Medulla oblongata (tissue), 1 donor: ENCODE data around the gene SRSF11.

Source experiments
- DNase-seq: peaks from one replicate; pipeline ENCODE4 v3.0.0-alpha.2; 2015; ENCODE audit errors: extremely low spot score

The SRSF11 gene

GRCh38 chr1:70222716-70223235 is 1.6 kb downstream of the SRSF11 start:
- DNase-seq, result no peak

GRCh38 chr1:70224954-70225353 is 3.8 kb downstream of the SRSF11 start:
- no peak for DNase-seq

DNA sequence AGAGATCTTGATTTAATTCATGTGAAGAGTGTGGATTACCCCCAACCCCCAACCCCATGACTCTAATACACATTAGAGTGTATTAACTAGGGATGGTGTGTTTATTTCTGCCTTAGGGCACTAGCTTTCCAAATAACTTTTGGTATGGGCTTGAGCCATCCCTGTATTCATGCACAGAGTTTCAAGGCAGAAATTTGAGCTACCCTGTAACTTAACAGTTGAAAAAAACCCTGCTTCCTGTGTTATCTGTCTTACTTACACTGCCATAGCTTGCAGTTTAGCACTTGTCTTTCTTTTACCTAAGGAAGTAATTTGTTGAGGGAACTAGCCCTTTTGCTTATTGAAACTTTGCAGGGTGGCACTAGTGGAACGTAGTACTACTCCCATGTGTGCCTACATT is 6.3 kb downstream of the SRSF11 start:
- no peak for DNase-seq

DNA sequence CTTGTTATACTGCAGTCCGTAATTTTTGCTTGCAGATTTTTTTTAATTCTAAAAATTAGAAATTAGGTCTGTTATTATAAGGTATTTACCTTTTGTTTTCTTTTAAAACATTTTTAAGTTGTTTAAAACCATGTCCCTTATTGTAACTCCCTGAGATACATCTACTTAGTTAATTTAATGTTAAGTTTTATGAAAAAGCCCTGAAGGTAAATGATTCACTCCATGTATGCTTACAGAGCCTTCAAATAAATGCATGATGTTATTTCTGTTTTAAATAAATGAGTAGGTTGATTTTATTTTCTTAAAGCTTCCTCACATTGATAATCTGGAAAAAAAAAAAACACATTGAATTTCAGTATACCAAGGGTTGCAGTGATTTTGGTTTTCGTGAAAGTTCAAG is 7.5 kb downstream of the SRSF11 start:
- DNase-seq, result no peak

GRCh38 chr1:70231475-70231874 is 10.3 kb downstream of the SRSF11 start:
- DNase-seq, result no peak

GRCh38 chr1:70234733-70235132 is 13.6 kb downstream of the SRSF11 start:
- no peak for DNase-seq

DNA sequence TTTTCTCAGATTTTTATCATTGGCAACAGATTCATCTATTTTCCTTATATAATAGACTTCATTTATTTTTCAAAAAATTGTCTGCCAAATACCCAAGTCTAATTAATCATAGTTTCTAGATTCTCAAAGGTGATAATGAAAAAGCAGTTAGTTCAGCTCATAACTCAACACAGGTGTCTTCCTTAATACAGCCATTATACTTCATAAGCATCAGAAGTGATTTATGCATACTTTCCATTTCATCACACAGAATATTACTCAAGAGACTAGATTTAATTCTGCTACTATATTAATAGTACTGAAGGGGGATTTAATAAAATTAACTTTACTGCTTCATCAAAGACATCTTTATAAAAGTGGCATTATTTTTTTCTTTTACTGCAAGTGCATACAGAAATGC is 18.8 kb downstream of the SRSF11 start:
- no peak for DNase-seq

- DNase-seq, result no peak
Observed at GRCh38 chr1:70247122-70247521, 25.9 kb downstream of the SRSF11 start.

DNA sequence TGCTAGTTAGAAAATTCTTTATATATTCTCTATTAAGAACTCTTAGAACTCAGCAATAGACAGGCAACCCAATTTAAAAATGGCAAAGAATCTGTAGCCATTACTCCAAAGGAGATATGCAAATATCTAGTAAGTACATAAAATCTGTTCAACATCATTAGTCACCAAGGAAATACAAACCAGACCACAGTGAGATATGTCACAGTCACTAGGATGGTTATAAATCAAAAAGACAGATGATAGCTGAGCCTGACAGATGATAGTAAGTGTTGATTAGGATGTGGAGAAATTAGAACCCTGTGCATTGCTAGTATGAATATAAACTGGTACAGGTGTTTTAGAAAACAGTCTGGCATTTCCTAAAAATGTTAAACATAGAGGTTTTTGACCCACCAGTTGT is 26.6 kb downstream of the SRSF11 start:
- no peak for DNase-seq

- no peak for DNase-seq
Observed at GRCh38 chr1:70248729-70249128, 27.5 kb downstream of the SRSF11 start.

DNA sequence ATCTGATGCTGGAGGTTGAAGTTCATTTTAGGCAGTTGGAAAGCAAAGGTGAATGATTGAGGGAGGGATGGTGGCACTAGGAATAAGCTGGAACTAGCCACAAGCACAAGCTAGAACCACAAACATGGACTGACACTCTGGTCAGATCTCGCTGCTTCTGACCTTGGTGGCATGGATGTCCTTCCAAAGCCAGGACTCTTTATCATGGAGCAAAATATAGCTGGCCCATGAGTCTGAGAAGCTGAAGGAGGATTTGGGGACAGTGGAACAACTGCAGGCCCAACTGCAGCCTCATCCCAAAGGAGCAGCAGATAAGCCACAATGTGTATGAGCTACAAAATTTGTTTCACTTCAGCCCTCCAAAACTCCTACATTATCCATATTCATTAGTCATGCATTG is 35.5 kb downstream of the SRSF11 start:
- DNase-seq, result no peak

- DNase-seq, result no peak
Observed at GRCh38 chr1:70264839-70265238, 43.7 kb downstream of the SRSF11 start.

- no peak for DNase-seq
Observed at GRCh38 chr1:70265946-70266345, 44.8 kb downstream of the SRSF11 start.

GRCh38 chr1:70277875-70278274 is 56.7 kb downstream of the SRSF11 start:
- no peak for DNase-seq

DNA sequence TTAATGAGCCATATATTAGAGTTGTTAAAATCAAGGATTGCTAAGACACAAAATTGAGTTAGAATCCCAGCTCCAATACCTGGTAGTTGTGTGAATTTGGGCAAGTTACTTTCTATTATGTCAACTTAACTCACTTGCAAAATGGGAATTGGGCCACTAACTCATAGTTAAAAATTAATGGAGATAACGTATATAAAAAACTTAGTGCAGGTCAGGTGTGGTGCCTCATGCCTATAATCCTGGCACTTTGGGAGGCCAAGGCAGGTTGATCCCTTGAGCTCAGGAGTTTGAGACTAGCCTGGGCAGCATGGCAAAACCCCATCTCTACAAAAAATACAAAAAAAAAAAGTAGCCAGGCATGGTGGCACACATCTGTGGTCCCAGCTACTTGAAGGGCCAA is 57.5 kb downstream of the SRSF11 start:
- no peak for DNase-seq

GRCh38 chr1:70284366-70284765 is 63.2 kb downstream of the SRSF11 start:
- DNase-seq, result no peak

DNA sequence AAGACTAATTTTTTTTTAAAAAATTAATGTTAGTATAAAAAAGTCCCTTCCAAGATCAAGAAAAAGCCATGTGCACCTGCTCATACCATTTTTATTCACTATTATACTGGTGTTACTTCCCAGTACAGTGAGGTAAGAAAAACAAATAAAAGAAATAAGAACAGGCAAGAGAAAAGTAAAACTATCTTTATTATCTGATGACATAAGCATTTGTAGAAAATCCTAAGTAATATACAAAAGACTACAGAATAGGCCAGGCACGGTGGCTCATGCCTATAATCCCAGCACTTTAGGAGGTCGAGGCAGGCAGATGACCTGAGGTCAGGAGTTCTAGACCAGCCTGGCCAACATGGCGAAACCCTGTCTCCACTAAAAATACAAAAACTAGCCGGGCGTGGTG is 65.3 kb downstream of the SRSF11 start:
- no peak for DNase-seq

DNA sequence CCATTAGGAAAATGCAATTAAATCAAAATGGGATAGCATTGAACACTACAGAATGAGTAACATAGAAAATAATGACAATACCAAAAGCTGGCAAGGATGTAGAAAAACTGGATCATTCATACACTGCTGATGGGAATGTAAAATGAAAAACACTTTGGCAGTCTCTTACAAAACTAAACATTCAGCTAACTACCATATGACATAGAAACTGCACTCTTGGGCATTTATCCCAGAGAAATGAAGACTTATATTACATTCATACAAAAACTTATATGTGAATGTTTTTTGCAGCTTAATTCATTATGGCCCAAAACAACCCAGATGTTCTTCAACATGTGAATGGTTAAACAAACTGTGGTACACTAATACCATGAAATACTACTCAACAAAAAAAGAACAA is 67.0 kb downstream of the SRSF11 start:
- DNase-seq, result no peak

DNA sequence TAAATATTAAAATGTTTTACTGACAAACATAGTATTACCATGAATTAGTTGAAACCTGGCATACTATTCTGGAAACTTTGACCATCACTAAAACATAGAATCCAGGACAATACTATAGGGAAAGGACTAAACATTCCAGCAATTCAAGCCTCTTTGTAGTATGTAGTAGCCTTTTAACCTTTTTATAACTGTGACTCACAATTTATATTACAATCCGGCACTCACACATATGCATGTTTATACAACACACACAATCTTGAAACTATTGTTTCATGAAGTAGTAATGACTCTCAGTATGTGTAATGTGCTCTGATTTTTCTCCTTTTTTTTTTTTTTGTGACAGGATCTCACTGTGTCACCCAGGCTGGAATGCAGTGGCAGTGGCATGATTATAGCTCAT is 69.0 kb downstream of the SRSF11 start:
- DNase-seq, result no peak

DNA sequence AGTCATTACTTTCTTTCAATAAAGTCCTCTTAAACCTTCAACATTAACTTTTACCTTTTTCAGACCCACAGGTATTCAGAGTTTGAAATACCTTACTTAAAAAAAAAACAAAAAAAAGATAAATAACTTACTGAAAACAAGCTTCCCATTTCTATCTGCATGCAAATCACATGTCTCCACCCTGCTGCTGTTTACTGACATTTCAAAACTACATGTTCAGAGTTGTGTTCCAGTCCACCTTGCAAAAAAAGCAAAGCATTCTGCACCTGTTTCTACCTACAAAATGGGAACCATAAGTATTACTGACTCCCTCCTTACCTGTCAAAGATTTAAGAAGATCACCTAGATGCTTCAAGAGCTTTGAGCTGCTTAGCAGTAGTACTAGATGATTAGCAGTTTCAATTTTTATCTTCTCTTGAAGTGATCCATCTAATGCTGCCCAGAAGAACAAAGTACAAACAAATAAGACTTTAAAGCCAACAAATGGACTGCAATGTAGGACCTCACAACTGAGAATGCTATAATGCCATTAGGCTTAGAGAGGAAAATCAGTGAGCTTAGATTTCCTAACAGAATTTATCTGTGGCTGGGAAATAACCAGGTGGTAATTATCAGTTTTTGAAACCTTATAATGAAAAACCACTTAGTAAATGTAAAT is 72.1 kb downstream of the SRSF11 start:
- no peak for DNase-seq

DNA sequence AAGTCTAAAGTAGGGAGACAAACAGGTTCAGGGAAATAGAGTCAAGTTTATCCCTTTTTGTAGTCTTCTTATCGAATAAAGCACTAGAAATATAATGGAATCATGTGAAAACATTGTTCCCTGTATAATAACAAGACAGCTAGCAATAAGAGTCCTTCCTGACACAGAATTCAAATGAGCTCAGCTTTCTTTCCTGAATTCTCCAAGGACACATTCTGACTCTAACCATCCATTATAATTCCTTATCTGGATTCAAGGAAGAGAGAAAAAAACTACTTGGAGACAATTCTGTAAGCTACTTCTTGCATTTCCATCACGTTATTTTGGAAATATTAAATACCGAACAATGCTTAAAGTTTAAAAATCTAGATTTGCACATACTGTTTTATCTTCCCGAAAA is 74.6 kb downstream of the SRSF11 start:
- DNase-seq, result no peak

DNA sequence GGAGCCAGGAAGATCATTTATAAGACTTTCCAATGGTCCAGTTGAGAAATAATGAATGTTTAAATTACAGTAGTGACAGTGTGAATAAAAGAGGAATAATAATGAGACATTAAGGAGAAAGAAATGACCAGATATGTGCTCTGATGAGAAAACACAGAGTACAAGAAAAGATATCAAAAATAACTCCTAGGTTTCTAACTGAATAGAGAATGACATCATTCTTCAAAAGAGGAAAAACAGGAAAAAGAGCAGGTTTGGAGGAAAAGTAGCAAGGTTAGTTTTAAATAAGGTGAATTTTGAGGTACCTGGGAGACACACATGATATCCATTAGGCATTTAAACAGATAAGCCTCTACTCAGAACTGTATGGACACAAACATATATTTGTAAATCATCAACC is 78.3 kb downstream of the SRSF11 start:
- DNase-seq, result no peak
